Kidney epithelial cell (primary cell): Measurements from ENCODE around the gene PRRX1. TPM values are rescaled to one million over a fixed set of nuclear protein-coding genes. Genes with fewer than 3 reads are reported as not detected.

Experiments used
- DNase-seq: peaks from one replicate; pipeline ENCODE4 v3.0.0-alpha.2; 2010; ENCODE audit warnings: low read depth
- H3K27me3 ChIP-seq: 2 replicates; pipeline ENCODE4 v1.6.0; 2011; ENCODE audit warnings: low read length; ENCODE audit not compliant: control insufficient read depth, insufficient read depth
- H3K36me3 ChIP-seq: 2 replicates; pipeline ENCODE4 v1.5.1; 2011; ENCODE audit warnings: low read length; ENCODE audit not compliant: control insufficient read depth, insufficient read depth
- H3K4me3 ChIP-seq: 2 replicates; pipeline ENCODE4 v1.5.1; 2011; ENCODE audit warnings: low read depth, mild to moderate bottlenecking, control low read depth, low read length
- CTCF ChIP-seq: IDR thresholded peaks from 2 replicates; pipeline ENCODE4 v1.5.1; 2011; ENCODE audit warnings: mild to moderate bottlenecking, moderate library complexity, low read length, control low read depth, inconsistent platforms; ENCODE audit not compliant: insufficient read depth, poor library complexity, severe bottlenecking
- total RNA-seq: library from RNA; depleted of rRNA; stranded (reverse); fragments of >200 nt; gene quantifications from 2 replicates; pipeline ENCODE4 v1.2.3, GENCODE V29; 2015

The PRRX1 gene
- total RNA-seq = 0.75 and 2.9 TPM in 2 replicates

DNA sequence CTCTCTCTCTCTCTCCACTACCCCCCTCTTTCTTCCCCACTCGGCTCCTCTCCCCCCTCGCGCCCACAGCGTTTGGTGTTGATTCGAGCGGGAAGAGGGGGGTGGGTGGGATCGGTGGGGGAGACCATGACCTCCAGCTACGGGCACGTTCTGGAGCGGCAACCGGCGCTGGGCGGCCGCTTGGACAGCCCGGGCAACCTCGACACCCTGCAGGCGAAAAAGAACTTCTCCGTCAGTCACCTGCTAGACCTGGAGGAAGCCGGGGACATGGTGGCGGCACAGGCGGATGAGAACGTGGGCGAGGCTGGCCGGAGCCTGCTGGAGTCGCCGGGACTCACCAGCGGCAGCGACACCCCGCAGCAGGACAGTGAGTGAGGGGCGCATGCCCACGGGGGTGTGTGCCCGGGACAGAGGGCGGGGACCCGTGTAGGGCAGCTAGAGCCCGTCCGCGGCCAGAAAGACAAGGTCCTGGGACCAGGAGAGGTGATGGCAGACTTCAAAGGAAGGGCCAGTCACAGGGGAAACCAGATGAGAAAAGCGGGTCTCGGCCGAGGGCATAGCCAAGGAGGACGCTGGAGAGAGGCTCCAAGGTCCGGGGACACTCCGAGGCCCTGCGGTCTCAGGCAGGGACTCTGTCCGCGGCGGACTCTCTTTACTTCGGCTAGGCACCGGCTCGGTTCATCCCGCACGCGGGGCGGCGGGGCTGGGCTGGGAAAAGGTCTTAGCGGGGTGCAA, at the start of gene PRRX1:
Gene PRRX1 (plus strand): TSS at position 39 of the 735 bp plus-strand sequence. CDS start 88 bp downstream, at position 127.
- Histone ChIP-seq H3K4me3 (peak within 1 kb of the TSS; percentile 37), H3K36me3 (no peaks in the 10 kb centered on the region), H3K27me3 (peaks cover 98% of the 10 kb centered on the region)
- no peak for DNase-seq
- no peak for TF ChIP-seq CTCF

- H3K36me3 ChIP-seq = no peaks in the 10 kb centered on the region
- no peak for DNase-seq
These were observed 46.2 kb upstream of the PRRX1 start for GRCh38 chr1:170617591-170618330.

GRCh38 chr1:170618421-170618820, 45.5 kb upstream of the PRRX1 start:
- Histone ChIP-seq H3K36me3 (no peaks in the 10 kb centered on the region), H3K4me3 (no peak overlapping the region), H3K27me3 (no peaks in the 10 kb centered on the region)
- DNase-seq = no peak
- no peak for TF ChIP-seq CTCF

More at GRCh38 chr1:170617591-170618330, 46.2 kb upstream of the PRRX1 start:
- TF ChIP-seq CTCF = no peak
- no peaks in the 10 kb centered on the region for H3K27me3 ChIP-seq
- H3K4me3 ChIP-seq = no peak overlapping the region

- Histone ChIP-seq H3K4me3 (no peak overlapping the region), H3K27me3 (no peaks in the 10 kb centered on the region), H3K36me3 (no peaks in the 10 kb centered on the region)
- DNase-seq = no peak
- no peak for TF ChIP-seq CTCF
These were observed 44.5 kb upstream of the PRRX1 start for GRCh38 chr1:170619241-170620028.

- no peak for DNase-seq
These were observed 43.8 kb upstream of the PRRX1 start for GRCh38 chr1:170620164-170620563.

More at GRCh38 chr1:170620164-170620563, 43.8 kb upstream of the PRRX1 start:
- no peaks in the 10 kb centered on the region for H3K36me3 ChIP-seq
- no peak overlapping the region for H3K4me3 ChIP-seq
- TF ChIP-seq CTCF = no peak
- no peaks in the 10 kb centered on the region for H3K27me3 ChIP-seq
